Neural crest cell (in vitro differentiated cells): ENCODE results near the gene DTYMK. TPM values are rescaled to one million over a fixed set of nuclear protein-coding genes. Genes with fewer than 3 reads are reported as not detected.

Source experiments
- DNase-seq: peaks from one replicate; pipeline ENCODE4 v3.0.0; 2021; ENCODE audit warnings: low read depth, mixed read lengths, low spot score
- H3K27ac Mint-ChIP-seq: one replicate; pipeline ENCODE4 v1.8.0; 2021; ENCODE audit warnings: mild to moderate bottlenecking, mixed read lengths; ENCODE audit not compliant: unreplicated experiment
- H3K27me3 Mint-ChIP-seq: 2 replicates; pipeline ENCODE4 v1.8.0; 2021; ENCODE audit warnings: low read depth, mild to moderate bottlenecking, mixed read lengths
- H3K36me3 Mint-ChIP-seq: 2 replicates; pipeline ENCODE4 v1.8.0; 2021; ENCODE audit warnings: low read depth, mild to moderate bottlenecking, mixed read lengths
- H3K4me1 Mint-ChIP-seq: 2 replicates; pipeline ENCODE4 v1.8.0; 2021; ENCODE audit warnings: mixed read lengths
- H3K4me3 Mint-ChIP-seq: one replicate; pipeline ENCODE4 v1.8.0; 2021; ENCODE audit warnings: mild to moderate bottlenecking, mixed read lengths
- H3K9me3 Mint-ChIP-seq: 2 replicates; pipeline ENCODE4 v1.8.0; 2021; ENCODE audit warnings: mixed read lengths
- total RNA-seq: library from RNA; stranded (reverse); gene quantifications from 2 replicates; pipeline ENCODE4 v1.2.1, GENCODE V29; 2021
- TF ChIP-seq, protein P1 (sequence below): fragments of 200-600 bp; sonication (generic); conservative IDR thresholded peaks from 2 replicates; pipeline ENCODE4 v1.5.0; 2021; ENCODE audit warnings: antibody characterized with exemption, mild to moderate bottlenecking

The DTYMK gene
- total RNA-seq, 1 donor from 2014 or later = 108 TPM

DNA sequence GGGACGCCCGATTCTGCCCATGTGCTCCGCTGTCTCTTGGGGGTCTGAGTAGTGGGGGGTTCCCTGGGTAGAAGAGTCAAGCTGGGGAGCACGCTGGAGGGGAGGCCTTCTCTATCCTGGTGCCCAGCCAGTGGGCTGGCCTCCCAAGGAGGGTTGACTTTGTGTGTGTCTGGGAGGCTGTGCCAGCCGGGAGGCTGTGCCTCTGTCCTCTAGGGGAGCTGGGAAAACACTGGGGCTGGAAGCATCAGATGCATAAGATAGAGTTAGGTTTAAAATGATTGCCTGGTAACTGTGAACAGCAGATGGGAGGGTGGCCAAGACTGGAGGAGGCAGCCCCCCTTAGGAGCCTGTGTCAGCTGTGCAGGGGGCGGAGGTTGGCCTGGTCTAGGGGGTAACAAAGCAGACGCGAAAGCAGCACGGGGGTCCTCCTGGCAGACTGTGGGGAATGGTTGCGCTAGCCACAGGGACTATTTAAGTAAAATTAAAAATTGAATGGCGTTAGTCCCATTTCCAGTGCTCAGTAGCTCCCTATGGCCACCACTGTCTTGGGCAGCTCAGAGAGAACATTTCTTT lies 16.5 kb upstream of the DTYMK start:
- TF ChIP-seq, protein P1, sequence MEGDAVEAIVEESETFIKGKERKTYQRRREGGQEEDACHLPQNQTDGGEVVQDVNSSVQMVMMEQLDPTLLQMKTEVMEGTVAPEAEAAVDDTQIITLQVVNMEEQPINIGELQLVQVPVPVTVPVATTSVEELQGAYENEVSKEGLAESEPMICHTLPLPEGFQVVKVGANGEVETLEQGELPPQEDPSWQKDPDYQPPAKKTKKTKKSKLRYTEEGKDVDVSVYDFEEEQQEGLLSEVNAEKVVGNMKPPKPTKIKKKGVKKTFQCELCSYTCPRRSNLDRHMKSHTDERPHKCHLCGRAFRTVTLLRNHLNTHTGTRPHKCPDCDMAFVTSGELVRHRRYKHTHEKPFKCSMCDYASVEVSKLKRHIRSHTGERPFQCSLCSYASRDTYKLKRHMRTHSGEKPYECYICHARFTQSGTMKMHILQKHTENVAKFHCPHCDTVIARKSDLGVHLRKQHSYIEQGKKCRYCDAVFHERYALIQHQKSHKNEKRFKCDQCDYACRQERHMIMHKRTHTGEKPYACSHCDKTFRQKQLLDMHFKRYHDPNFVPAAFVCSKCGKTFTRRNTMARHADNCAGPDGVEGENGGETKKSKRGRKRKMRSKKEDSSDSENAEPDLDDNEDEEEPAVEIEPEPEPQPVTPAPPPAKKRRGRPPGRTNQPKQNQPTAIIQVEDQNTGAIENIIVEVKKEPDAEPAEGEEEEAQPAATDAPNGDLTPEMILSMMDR = no peak
- Mint-ChIP-seq H3K27me3 (no peaks in the 10 kb centered on the region), H3K9me3 (peaks cover 6% of the 10 kb centered on the region), H3K36me3 (peaks cover 33% of the 10 kb centered on the region), H3K27ac (peak overlapping the region; percentile 64), H3K4me3 (peak overlapping the region; percentile 95), H3K4me1 (peaks cover 20% of the 10 kb centered on the region)
- DNase-seq = no peak

DNA sequence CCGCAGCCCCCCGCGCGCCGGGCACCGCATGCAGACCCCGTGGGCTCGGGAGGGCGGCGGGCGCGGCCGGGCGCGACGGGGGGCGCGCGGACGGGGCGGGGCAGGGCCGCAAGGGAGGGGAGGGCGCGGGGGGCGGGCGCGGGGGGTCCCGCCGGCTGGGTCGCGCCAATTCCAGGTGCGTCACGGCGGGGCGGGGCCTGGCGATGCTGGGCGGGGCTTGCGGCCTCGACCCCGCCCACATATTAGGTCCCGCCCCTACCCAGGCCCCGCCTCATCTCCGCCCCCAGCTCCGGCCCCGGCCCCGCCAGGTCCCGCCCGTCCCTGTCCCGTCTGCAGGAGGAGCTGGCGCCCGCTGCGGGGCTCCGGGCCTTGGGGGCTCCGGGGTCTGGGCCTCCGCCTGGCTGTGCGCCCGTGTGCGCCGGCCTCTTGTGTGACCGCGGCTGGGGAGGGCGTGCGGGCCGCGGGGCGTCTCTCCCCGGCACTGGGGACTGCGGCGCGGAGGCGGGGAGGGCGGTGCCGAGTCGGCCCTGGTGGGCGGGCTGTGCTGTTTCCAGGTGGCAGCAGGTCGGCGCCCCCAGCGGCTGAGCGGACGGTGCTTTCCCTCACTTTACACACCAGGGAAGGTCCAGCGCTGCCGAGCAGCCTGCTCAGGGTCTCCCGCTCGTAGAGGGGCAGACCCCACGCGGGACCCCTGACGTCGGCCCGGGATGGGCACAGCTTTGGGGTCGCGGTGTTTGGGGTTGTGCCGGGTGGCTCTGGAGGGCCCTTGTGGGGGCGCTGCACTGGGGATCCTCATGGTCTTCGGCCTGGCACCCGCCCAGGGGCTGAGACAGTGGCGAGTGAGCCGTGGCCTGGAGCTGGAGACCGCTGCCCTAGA lies 15.8 kb upstream of the DTYMK start:
- peaks cover 28% of the 10 kb centered on the region for H3K36me3 Mint-ChIP-seq
- DNase-seq = peak; percentile 78
- TF ChIP-seq, protein P1 = peak; percentile 62
- peaks cover 6% of the 10 kb centered on the region for H3K9me3 Mint-ChIP-seq
- H3K4me1 Mint-ChIP-seq = peaks cover 22% of the 10 kb centered on the region
- peak overlapping the region; percentile 64 for H3K27ac Mint-ChIP-seq
- H3K4me3 Mint-ChIP-seq = peak overlapping the region; percentile 95
- no peaks in the 10 kb centered on the region for H3K27me3 Mint-ChIP-seq

DNA sequence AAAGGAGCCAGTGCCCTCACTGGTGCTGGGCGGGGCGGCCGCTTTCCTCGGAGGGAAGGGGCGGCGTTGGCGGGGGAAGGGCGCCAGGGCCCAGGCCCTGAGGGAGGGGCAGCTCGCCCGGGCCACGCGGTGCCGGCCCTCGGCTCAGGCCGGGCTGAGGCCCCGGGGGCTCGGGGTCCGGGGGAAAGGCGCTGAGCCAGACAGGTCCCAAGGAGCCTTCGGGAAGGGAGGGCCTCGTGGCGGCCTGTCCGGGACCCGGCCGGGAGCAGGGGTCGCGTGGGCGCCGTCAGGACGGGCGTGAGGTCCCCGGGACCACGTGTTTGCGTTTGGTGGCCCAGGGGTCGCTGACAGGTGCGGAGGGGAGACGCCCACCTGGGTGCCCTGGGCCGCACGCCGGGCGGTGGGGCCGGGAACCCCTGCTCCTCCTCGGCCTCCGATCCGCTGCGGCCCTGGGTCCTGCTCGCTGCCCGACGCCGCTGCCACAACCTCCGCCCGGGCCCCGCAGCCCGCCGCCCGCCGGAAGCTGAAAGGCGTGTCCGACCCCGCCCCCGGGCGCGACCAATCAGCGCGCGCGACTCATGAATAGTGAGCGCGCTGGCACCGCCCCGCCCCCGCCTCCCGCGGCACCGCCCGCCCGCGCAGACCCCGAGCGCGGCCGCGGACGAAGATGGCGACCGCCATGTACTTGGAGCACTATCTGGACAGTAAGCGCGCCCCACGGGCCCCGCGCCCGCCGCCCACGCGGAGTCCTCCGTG lies 15.0 kb upstream of the DTYMK start, which contains the start of gene ING5:
TSS of gene ING5 (plus strand) at position 641 of the 756 bp plus-strand sequence. CDS start at position 668, 27 bp downstream.
- Mint-ChIP-seq H3K4me1 (peaks cover 23% of the 10 kb centered on the region), H3K9me3 (peaks cover 6% of the 10 kb centered on the region), H3K36me3 (peaks cover 20% of the 10 kb centered on the region), H3K27me3 (no peaks in the 10 kb centered on the region), H3K27ac (peak within 1 kb of the TSS; percentile 96), H3K4me3 (peak within 1 kb of the TSS; percentile 95)
- peak; percentile 96 for DNase-seq
- TF ChIP-seq, protein P1 = peak; percentile 8

DNA sequence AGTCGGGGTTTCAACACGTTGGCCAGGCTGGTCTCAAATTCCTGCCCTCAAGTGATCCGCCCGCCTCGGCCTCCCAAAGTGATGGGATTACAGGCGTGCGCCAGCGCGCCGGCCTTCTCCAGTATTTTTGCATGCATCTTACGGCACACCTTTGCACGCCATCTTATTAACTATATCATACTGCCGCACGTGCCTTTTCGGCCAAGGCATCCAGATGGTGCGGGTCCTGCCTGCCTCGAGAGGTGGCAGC lies 14.5 kb upstream of the DTYMK start:
- H3K9me3 Mint-ChIP-seq = peaks cover 6% of the 10 kb centered on the region
- H3K27ac Mint-ChIP-seq = peak overlapping the region; percentile 96
- H3K27me3 Mint-ChIP-seq = no peaks in the 10 kb centered on the region
- TF ChIP-seq, protein P1 = peak; percentile 52
- H3K36me3 Mint-ChIP-seq = peaks cover 16% of the 10 kb centered on the region
- DNase-seq = no peak
- H3K4me3 Mint-ChIP-seq = peak overlapping the region; percentile 95
- peaks cover 23% of the 10 kb centered on the region for H3K4me1 Mint-ChIP-seq

DNA sequence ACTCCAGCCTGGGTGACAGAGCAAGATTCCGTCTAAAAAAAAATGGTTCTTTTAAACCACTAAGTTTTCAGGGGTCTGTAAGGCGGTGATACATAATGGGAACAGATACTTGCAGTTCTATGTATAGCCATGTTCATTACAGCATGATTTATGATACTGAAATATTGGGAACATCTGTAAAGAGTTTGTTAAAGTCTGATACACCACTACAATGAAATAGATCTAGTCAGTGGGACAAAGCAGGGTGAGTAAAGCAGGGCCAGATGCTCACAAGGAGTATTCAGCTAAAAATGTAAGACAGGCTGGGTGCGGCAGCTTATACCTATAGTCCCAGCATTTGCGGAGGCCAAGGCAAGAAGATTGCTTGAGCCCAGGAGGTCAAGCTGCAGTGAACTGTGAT lies 9.0 kb upstream of the DTYMK start:
- TF ChIP-seq, protein P1 = no peak
- H3K4me1 Mint-ChIP-seq = peaks cover 12% of the 10 kb centered on the region
- H3K4me3 Mint-ChIP-seq = peak overlapping the region; percentile 27
- DNase-seq = no peak
- no peaks in the 10 kb centered on the region for H3K27me3 Mint-ChIP-seq
- H3K27ac Mint-ChIP-seq = no peak overlapping the region
- no peaks in the 10 kb centered on the region for H3K9me3 Mint-ChIP-seq
- peaks cover 2% of the 10 kb centered on the region for H3K36me3 Mint-ChIP-seq
